A673 (cell line): ENCODE results near the gene RPH3AL. TPM values are rescaled to one million over a fixed set of nuclear protein-coding genes. Genes with fewer than 3 reads are reported as not detected.

ENCODE experiments used
- BruUV-seq: library from RNA; stranded (reverse); fragments of 400-500 nt; replicated peaks from 2 replicates; lab custom pipeline; 2021; lab: Mats Ljungman, UMichigan
- CTCF ChIA-PET: fragments of 300-600 bp; sonication (Branson Sonifier 250); formaldehyde crosslinking; loops from one replicate; lab custom pipeline; 2022; ENCODE audit warnings: antibody characterized with exemption; lab: Charles Lee
- POLR2A ChIA-PET: fragments of 300-600 bp; sonication (Branson Sonifier 250); formaldehyde crosslinking; loops from one replicate; lab custom pipeline; 2022; ENCODE audit warnings: antibody characterized with exemption; ENCODE audit not compliant: low non-redundant PET; lab: Charles Lee
- DNase-seq: peaks from one replicate; pipeline ENCODE4 v3.0.0-alpha.2; 2015; ENCODE audit warnings: low spot score
- H3K27ac ChIP-seq: fragments of 200-600 bp; sonication (generic); 2 replicates; pipeline ENCODE4 v1.5.1; 2016; ENCODE audit warnings: mixed run types, low read depth, mild to moderate bottlenecking, mixed read lengths, antibody characterized with exemption, low read length; ENCODE audit not compliant: poor library complexity, severe bottlenecking
- H3K27me3 ChIP-seq: fragments of 200-600 bp; sonication (generic); replicated peaks from 2 replicates; pipeline ENCODE4 v1.6.1; 2017; ENCODE audit warnings: mixed run types, low read depth, mild to moderate bottlenecking, mixed read lengths, antibody characterized with exemption, low read length; ENCODE audit not compliant: insufficient read depth, poor library complexity
- H3K36me3 ChIP-seq: fragments of 200-600 bp; sonication (generic); 2 replicates; pipeline ENCODE4 v1.6.1; 2016; ENCODE audit warnings: mixed run types, mild to moderate bottlenecking, mixed read lengths, antibody characterized with exemption, low read length; ENCODE audit not compliant: insufficient read depth, poor library complexity, severe bottlenecking
- H3K4me1 ChIP-seq: fragments of 200-600 bp; sonication (generic); 2 replicates; pipeline ENCODE4 v1.6.1; 2017; ENCODE audit warnings: mixed run types, mild to moderate bottlenecking, mixed read lengths, antibody characterized with exemption, low read length; ENCODE audit not compliant: insufficient read depth, poor library complexity, severe bottlenecking
- H3K4me3 ChIP-seq: fragments of 200-600 bp; sonication (generic); 2 replicates; pipeline ENCODE4 v1.5.1; 2016; ENCODE audit warnings: low read depth, mixed run types, mild to moderate bottlenecking, mixed read lengths, low read length; ENCODE audit not compliant: poor library complexity, severe bottlenecking
- H3K9me3 ChIP-seq: fragments of 200-600 bp; sonication (generic); 2 replicates; pipeline ENCODE4 v1.6.1; 2016; ENCODE audit warnings: mixed run types, low read depth, mild to moderate bottlenecking, mixed read lengths, antibody characterized with exemption, low read length; ENCODE audit not compliant: poor library complexity, severe bottlenecking
- EZH2 ChIP-seq: fragments of 200-600 bp; sonication (generic); IDR thresholded peaks from 2 replicates; pipeline ENCODE4 v1.6.1; 2017; ENCODE audit warnings: borderline replicate concordance, low read depth, mild to moderate bottlenecking, mixed read lengths, antibody characterized with exemption, low read length; ENCODE audit not compliant: poor library complexity, severe bottlenecking
- intact Hi-C: fragments of 100-400 bp; cut with micrococcal nuclease; formaldehyde crosslinking; loops from one replicate; pipeline ENCODE4 v1.10.0; 2022; ENCODE audit not compliant: unreplicated experiment
- total RNA-seq: library from RNA; stranded (reverse); gene quantifications from 2 replicates; pipeline ENCODE4 v1.2.3, GENCODE V29; 2021
- TF ChIP-seq, protein P1 (sequence below): fragments of 300-800, 200-600 bp; sonication (generic); conservative IDR thresholded peaks from 2 replicates; pipeline ENCODE4 v1.5.1; 2017; ENCODE audit warnings: low read depth, mild to moderate bottlenecking, antibody characterized with exemption, low read length, moderate library complexity, mixed read lengths

The RPH3AL gene
- total RNA-seq, 1 experiment from 2014 or later = 0.82 TPM

DNA sequence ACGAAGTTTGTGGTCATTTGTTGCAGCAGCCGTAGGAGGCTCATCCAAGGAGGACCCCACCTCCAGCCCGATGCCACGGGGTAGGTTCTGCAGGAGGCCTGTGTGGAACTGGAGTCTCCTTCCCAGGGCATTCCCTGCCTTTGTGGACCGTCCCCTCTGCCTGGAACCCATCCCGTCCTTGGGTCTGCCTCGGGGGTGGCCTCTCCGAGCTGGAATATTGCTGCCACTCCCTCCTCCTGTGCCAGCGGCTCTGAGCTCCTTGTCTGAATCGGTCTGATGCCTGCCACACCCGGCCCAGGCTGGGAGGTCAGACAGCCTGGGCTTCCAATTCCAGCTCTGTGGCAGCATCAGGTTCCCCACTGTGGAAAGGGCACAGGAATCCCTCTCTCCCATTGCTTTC, 189.9 kb downstream of the RPH3AL start:
- H3K4me1 ChIP-seq = no peaks in the 10 kb centered on the region
- no peak for DNase-seq
- intact Hi-C loops = no loop called here
- ChIA-PET CTCF (no interaction called here), POLR2A (no interaction called here)
- H3K36me3 ChIP-seq = no peaks in the 10 kb centered on the region
- H3K27me3 ChIP-seq = no peaks in the 10 kb centered on the region
- no peak for TF ChIP-seq EZH2
- TF ChIP-seq, protein P1, sequence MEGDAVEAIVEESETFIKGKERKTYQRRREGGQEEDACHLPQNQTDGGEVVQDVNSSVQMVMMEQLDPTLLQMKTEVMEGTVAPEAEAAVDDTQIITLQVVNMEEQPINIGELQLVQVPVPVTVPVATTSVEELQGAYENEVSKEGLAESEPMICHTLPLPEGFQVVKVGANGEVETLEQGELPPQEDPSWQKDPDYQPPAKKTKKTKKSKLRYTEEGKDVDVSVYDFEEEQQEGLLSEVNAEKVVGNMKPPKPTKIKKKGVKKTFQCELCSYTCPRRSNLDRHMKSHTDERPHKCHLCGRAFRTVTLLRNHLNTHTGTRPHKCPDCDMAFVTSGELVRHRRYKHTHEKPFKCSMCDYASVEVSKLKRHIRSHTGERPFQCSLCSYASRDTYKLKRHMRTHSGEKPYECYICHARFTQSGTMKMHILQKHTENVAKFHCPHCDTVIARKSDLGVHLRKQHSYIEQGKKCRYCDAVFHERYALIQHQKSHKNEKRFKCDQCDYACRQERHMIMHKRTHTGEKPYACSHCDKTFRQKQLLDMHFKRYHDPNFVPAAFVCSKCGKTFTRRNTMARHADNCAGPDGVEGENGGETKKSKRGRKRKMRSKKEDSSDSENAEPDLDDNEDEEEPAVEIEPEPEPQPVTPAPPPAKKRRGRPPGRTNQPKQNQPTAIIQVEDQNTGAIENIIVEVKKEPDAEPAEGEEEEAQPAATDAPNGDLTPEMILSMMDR = no peak
- no peak overlapping the region for H3K27ac ChIP-seq
- H3K4me3 ChIP-seq = no peak overlapping the region
- no TSS peak for BruUV-seq
- H3K9me3 ChIP-seq = no peaks in the 10 kb centered on the region

Other genes with a start within 250 kb of the RPH3AL start
- not detected in 2 replicates for gene SCGB1C2, start 215.2 kb downstream of the RPH3AL start, total RNA-seq
- 0.17 and 0.39 TPM in 2 replicates for gene DOC2B, start 171.2 kb downstream of the RPH3AL start, total RNA-seq
- 6.0 and 7.7 TPM in 2 replicates for gene RFLNB, start 93.1 kb upstream of the RPH3AL start, total RNA-seq